CMK (cell line): Measurements from ENCODE around the gene DPY19L1.
"Not testable (repeated sequence)": the region's sequence is repeated elsewhere in the genome, so short reads cannot be mapped to it uniquely, and the experiment has no call there.

ENCODE experiments used
- DNase-seq: peaks from one replicate; pipeline ENCODE4 v3.0.0-alpha.2; 2010; ENCODE audit warnings: low read depth

DPY19L1 gene

DNA sequence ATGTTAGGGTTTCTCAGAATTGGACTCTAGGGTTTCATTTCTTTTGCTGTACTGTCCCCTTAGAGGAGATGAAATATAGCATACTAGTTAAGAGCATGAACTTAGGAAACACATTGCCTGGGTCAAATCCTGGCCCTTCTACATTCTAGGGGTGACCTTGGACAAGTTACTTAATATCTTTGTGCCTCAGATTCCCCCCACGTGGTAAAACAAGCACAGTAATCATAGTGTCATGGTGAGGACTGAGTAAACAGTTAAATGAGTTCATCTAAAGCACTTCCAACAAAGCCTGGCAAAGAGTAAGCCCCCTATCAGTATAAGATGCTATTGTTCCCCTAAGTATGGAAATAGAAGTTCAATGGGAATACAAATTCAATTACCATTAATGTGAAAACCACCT is 5.1 kb downstream of the DPY19L1 start:
- DNase-seq = no peak

DNA sequence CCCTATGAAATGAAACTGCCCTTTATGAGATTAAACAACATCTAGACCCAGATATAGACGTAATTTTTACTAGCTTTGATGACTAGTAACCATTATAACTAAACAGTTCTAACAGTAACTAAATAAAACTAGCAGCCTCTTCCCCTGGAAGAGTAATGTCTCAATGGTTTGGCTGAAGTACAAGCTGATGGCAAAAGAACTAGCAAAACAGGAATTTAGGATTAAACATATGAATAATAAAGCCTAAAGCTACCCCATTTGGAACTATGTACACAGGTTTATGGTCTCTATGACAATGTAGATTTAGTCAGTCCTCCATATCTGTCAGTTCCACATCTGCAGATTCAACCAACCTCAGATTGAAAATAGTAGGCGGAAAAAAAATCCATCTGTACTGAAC is 6.4 kb downstream of the DPY19L1 start:
- no peak for DNase-seq

DNA sequence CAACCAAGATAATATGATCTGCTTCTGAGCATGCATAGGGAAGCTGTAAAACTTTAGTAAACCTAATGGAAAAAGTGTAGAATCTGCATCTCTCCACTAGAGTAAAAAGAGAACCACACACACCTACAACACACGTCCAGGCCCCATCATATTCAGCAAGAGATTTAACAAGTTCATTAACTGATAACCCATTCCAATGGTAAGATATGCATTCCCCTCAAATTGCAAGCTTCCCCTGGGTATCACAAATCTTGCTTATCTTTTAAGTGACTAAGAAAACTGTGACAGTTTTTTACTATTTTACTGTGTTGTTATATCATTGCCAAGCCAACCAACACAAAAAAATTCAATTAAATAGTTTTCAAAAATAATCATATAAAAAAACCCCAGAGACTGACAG is 8.0 kb downstream of the DPY19L1 start:
- DNase-seq = no peak

DNA sequence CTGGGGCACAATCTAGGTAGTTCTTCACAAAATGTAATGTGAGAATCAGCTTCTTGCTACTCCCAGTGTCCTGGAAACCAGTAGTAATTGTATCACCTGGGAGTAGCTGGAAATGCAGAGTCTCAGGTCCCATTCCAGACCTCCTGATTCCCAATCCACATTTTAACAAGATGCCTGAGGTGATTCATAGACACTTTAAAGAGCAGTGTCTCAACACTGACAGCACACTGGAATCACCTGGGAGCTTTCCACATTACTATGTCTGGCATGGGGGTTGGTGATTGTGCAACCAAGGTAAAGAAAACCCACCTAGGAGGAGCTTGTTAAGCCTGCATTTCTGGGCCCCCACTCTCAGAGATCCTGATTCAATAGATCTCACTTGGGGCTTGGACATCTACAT is 11.1 kb downstream of the DPY19L1 start:
- DNase-seq = no peak

DNA sequence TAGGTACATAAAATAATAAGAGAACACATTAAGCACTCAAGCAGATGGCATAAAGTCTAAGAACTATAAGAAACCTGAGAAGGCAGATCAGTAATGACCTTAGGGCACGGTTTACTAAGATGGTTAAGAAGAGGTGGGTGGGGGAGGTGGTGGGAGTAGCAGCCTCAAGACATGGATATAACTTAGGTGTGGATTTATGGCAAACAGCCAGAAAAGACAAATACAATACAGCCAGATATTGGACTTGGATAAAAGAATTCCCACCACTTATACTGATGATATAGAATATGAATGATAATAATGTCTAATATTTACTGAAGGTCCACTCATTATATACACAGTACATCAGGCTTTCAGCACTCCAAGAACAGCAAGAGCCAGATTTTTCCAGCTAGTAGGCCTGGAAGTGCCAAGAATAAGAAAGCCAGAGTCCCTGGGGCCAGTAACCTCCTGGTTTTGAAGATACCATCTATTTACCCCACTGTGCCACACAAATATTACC is 11.9 kb downstream of the DPY19L1 start:
- no peak for DNase-seq

DNA sequence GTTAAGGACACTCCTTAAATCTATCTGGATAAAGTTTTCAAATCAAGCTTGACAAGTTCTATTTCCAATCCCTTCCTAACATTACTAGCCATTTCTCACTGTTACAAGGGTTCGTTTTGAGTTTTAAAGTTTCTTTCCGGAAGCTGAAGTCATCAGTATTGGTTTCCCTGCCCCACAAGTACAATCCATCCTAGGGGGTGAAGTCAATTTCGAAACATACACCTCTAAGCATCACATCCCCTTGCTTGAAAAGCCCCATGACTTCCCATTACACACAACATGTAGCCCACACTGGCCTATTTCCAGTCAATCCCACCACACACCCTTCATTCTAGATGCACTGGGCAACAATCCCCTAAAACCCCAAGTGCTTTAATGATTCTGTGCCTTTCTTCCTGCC is 13.0 kb downstream of the DPY19L1 start:
- DNase-seq = no peak

DNA sequence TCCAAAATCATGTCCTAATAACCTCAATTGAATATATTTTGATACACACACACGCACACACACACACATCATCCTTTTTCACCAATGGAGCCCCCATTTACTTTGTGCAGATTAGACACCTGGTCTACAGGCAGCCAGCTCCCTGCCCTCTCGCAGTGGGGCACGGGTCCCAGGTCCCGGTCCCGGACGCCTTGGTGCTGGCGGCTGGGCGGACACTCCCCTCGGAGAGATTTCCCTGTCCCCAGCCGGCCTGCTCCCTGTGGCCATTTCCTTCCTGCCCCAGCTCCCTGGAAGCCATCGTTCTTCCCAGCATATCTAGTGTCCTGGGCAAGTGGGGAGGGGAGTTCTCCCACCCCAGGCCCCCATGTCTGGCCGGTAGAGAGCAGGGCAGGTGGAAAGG is 14.6 kb downstream of the DPY19L1 start:
- DNase-seq = no peak

- DNase-seq = no peak
Measured at GRCh38 chr7:35021445-35021844, 15.8 kb downstream of the DPY19L1 start.

GRCh38 chr7:35019801-35020200 is 17.5 kb downstream of the DPY19L1 start:
- no peak for DNase-seq

DNA sequence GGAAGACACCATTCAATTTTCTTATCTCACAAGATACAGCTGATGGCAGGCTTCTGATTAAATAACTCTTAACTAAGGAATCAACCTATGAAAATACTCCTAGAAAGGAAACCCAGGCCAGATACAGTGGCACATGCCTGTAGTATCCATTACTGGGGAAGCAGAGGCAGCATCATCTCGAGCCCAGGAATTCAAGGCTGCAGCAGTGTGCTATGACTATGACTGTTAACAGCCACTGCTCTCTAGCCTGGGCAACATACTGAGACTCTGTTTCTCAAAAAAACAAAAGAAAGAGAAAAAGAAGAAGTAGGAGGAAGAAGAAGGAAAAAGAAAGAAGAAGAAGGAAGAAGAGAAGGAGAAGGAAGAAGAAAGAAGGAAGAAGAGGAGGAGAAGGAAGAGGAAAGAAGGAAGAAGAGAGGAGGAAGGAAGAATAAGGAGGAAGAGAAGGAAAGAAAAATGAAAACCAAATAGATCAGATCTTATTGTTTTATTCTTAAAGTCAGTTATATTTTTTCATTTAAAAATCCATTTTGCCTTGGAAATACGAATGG is 18.0 kb downstream of the DPY19L1 start:
- no peak for DNase-seq

- DNase-seq = no peak
Measured at GRCh38 chr7:35015346-35015859, 21.9 kb downstream of the DPY19L1 start.

DNA sequence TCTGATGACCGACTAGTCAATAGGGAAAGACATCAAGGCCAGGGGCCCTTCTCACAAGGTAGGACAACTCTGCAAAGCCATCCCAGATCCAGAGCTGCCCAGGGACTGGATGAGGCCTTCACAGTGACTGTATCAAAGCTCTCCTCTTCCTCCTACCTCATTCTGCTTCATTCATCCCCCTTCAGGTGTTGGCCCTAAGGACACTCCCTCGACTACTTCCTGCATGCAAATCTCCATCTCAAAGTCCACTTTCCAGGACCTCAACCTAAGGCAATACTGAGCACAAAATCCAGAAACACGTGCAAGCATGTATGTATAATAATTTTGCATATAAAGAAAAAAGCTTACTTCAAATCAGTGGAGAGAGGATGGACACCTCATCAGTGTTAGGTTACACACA is 25.1 kb downstream of the DPY19L1 start:
- no peak for DNase-seq

DNA sequence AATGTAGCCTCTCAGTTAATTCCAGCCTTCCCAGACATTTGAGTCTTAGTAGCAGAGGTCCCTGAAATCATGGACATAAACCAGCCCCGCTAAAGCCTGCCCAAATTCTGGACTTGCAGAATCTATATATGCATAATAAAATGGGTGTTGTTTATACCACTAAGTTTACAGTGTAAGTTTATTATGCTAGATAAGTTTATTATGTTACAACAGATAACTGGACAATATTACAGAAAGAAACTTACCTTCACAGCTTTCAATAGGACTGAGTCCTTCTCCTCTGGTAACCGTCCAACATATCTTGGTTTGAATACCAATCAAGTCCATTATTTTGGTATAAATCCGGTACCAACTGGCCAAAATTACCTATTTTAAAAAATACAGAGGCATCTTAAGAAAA is 26.2 kb downstream of the DPY19L1 start:
- DNase-seq = no peak

DNA sequence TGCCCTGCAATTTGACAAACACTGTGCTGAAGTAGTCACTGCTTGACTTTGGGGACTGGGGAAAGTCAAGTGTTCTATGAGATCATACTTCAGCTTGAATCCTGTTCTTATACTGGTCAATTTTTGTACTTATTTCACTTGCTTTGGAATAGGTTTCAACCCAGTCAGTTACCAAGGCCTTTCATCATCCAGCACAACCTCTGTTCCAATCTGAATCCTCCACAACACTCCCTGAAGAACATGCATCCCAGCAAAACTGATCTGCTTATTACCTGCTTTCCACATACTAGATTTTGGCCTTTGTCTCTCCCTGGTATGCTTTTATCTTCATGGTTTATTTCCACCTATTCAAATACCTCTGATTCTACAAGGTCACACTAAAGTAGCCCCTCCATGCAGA is 29.5 kb downstream of the DPY19L1 start:
- DNase-seq = no peak

DNA sequence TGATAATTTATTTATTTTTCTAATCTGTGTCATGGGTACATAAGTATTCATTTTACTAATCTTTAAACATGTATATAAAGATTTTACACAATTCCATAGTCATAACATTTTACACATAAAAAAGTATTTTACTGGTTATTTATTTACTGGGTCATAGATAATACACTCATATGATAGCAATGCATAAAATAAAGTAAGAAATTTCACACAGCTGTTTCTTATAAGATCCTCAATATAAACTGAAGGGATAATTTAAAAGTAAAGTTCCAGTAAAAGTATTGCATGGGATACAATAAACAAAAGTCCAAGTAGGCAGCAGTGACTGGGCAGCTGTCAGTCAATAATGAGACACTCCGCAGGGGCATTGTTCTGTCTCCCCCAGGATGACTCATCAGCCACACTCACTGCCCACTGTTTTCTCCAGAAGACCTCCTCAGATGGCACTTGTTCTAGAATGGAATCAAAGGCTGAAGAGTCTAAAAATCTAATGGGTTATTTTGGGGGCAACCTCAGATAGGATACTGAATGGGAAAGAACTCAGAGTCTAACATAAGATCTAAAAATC is 32.7 kb downstream of the DPY19L1 start:
- DNase-seq = no peak

GRCh38 chr7:35003679-35004303 is 33.5 kb downstream of the DPY19L1 start:
- DNase-seq = no peak

DNA sequence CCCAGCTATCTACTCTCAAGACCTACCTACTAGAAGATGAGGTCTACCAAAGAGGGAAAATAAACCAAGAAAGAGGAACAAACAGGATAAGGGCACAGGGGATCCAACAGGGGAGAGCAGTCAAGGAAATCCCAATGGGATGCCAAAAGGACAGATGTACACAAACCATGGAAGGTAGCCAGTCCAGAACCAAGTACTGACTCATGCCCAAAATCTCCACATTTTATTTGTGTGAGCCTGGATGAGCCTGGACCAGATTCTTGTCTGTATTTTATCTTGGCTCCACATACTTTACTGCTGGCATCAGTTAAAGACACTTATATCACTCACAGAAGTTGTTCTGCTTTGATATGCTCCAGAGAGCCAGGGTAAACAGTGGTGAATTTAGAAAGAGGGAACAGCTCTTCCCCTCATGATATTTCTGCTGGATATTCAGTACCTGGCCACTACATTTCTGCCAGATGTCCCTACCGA is 34.1 kb downstream of the DPY19L1 start:
- not testable (repeated sequence) for DNase-seq

GRCh38 chr7:34998335-34998734 is 39.0 kb downstream of the DPY19L1 start:
- not testable (repeated sequence) for DNase-seq

- DNase-seq = not testable (repeated sequence)
Measured at GRCh38 chr7:34996423-34997090, 40.7 kb downstream of the DPY19L1 start.

DNA sequence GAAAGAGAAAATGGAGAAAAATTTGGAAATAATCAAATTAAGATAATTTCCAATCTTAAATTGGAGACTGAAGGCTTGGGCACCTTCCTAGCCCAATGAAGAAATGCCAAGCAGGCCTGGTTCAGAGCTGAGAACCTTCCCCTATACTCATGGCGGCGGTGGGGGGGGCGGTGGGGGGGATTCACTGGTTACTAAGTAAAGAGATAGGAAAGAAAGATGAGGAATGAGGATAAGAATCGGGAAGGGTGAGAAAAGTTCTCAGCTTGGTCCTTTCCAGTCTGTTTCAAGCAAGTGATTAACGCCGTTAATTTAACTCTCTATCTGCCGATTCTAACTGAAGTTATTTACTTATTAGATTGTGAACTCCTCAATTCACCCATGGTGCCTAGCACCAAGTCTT is 41.5 kb downstream of the DPY19L1 start:
- DNase-seq = no peak

- DNase-seq = no peak
Measured at GRCh38 chr7:34991938-34992840, 45.1 kb downstream of the DPY19L1 start.
